K562 (cell line): ENCODE data around the gene MRPS15. TPM values are rescaled to one million over a fixed set of nuclear protein-coding genes. Genes with fewer than 3 reads are reported as not detected.
A peak's percentile ranks its signal among the peaks of the same experiment; 100 is the strongest.

ENCODE experiments used
- CBFA2T3 ChIP-seq: fragments of 450-650 bp; IDR thresholded peaks from 2 replicates; pipeline ENCODE4 v1.6.1; 2017
- CHCHD3 ChIP-seq: fragments of 250-450 bp; sonication (Bioruptor Pico); IDR thresholded peaks from 2 replicates; pipeline ENCODE4 v2.1.2; 2022; ENCODE audit warnings: mild to moderate bottlenecking
- ESRRA ChIP-seq: fragments of 450-650 bp; IDR thresholded peaks from 2 replicates; pipeline ENCODE4 v1.6.1; 2014; ENCODE audit warnings: low read depth, mild to moderate bottlenecking, moderate library complexity, borderline replicate concordance
- KHSRP ChIP-seq: fragments of 450-650 bp; IDR thresholded peaks from 2 replicates; pipeline ENCODE4 v1.6.1; 2017
- KLF16 ChIP-seq: IDR thresholded peaks from 2 replicates; pipeline ENCODE4 v1.6.1; 2016; ENCODE audit warnings: antibody characterized with exemption
- NR2C1 ChIP-seq, 2 experiments: fragments of 450-650 bp; IDR thresholded peaks; 2 replicates each; pipeline ENCODE4 v1.6.1; 2017; ENCODE audit warnings: mild to moderate bottlenecking in 2 of 2, antibody characterized with exemption in 1 of 2, inconsistent platforms in 1 of 2, missing compliant biosample characterization in 1 of 2, missing genetic modification characterization in 1 of 2
- PPARD ChIP-seq: fragments of 250-450 bp; sonication (Bioruptor Pico); IDR thresholded peaks from 2 replicates; pipeline ENCODE4 v1.8.0; 2022; ENCODE audit warnings: inconsistent platforms, mild to moderate bottlenecking, moderate library complexity
- SMARCB1 ChIP-seq: IDR thresholded peaks from 2 replicates; pipeline ENCODE4 v1.6.1; 2011; ENCODE audit warnings: improper control_type of control experiment, low read depth; ENCODE audit not compliant: insufficient read length
- SP1 ChIP-seq: sonication (generic); formaldehyde crosslinking; IDR thresholded peaks from 2 replicates; pipeline ENCODE4 v1.8.1; 2022; ENCODE audit warnings: mild to moderate bottlenecking, missing genetic modification reagents
- TOE1 ChIP-seq, 2 experiments: fragments of 450-650 bp in 1 of 2; sonication (generic) in 1 of 2; formaldehyde crosslinking in 1 of 2; IDR thresholded peaks; 2 replicates each; pipeline versions ENCODE4 v1.7.1 to v1.8.0; 2016 to 2022; ENCODE audit warnings: borderline replicate concordance in 2 of 2, mild to moderate bottlenecking in 2 of 2, antibody characterized with exemption in 1 of 2, inconsistent platforms in 1 of 2, low read depth in 1 of 2, missing genetic modification reagents in 1 of 2, moderate library complexity in 1 of 2
- ZBTB34 ChIP-seq: fragments of 250-450 bp; sonication (Bioruptor Pico); IDR thresholded peaks from 2 replicates; pipeline ENCODE4 v1.8.0; 2021; ENCODE audit warnings: mild to moderate bottlenecking, moderate library complexity
- ZBTB7A ChIP-seq: IDR thresholded peaks from 2 replicates; pipeline ENCODE4 v1.6.1; 2011; ENCODE audit warnings: low read depth, mild to moderate bottlenecking, low read length, moderate library complexity, borderline replicate concordance; ENCODE audit not compliant: control insufficient read depth
- ZHX1 ChIP-seq: fragments of 150-350 bp; conservative IDR thresholded peaks from 2 replicates; pipeline ENCODE4 v1.6.1; 2014; ENCODE audit warnings: low read length
- ZNF23 ChIP-seq: fragments of 250-450 bp; sonication (Bioruptor Pico); IDR thresholded peaks from 2 replicates; pipeline ENCODE4 v1.4.0; 2020; ENCODE audit warnings: mild to moderate bottlenecking
- ZNF407 ChIP-seq: fragments of 450-650 bp; IDR thresholded peaks from 2 replicates; pipeline ENCODE4 v1.6.1; 2016; ENCODE audit warnings: low read depth
- polyA plus RNA-seq, 8 experiments: library from polyadenylated mRNA; depleted of rRNA in 4 of 8; stranded (reverse) in 5 of 8; unstranded in 3 of 8; fragments of >200 nt; fragmentation: Nextera tagmentation in 2 of 8; fragmentation: Illumina TruSeq in 1 of 8; extraction: Ambion mirVana in 2 of 8; extraction: Trizol in 1 of 8; gene quantifications; 2 replicates each; pipeline versions ENCODE4 v1.2.1 to v1.2.3, GENCODE V29; 2011 to 2014; ENCODE audit warnings: inconsistent platforms in 1 of 8, missing spikeins in 1 of 8
- total RNA-seq, 7 experiments: library from RNA; depleted of rRNA in 6 of 7; stranded (reverse); fragments of >200 nt in 6 of 7; fragmentation: Illumina TruSeq in 2 of 7; extraction: Trizol in 2 of 7; gene quantifications; 2 replicates each; pipeline versions ENCODE4 v1.2.1 to v1.2.3, GENCODE V29; 2011 to 2021; ENCODE audit warnings: low replicate concordance in 1 of 7

MRPS15 gene
- total and polyA plus RNA-seq, 9 of the 15 experiments (the other 6 are each of a cell fraction or from before 2014, with no cell fraction given) = 62.9 to 286 (median 149) TPM

GRCh38 chr1:36463803-36464604 is at the start of gene MRPS15 (continued):
- TF ChIP-seq ZNF407 (peak; percentile 68; the same call in 1 of the 2 replicates), KHSRP (no peak), CBFA2T3 (peak; percentile 53), SP1 (peak; percentile 94), ZNF23 (CRISPR knock-in tag) (no peak), KLF16 (no peak), ZBTB34 (CRISPR knock-in tag) (no peak), NR2C1 (IDR thresholded peaks at IDR 0.05) (peak; percentile 95), NR2C1 (tag; IDR thresholded peaks at IDR 0.05) (peak; percentile 97), CHCHD3 (CRISPR knock-in tag) (no peak), TOE1 (IDR thresholded peaks at IDR 0.05; ENCODE audit: borderline replicate concordance) (peak; percentile 96), TOE1 (CRISPR knock-in tag; IDR thresholded peaks at IDR 0.05; ENCODE audit: borderline replicate concordance, low read depth) (no peak), ESRRA (peak; percentile 92), ZHX1 (no peak; the same call in 1 of the 2 replicates), PPARD (CRISPR knock-in tag) (no peak), ZBTB7A (peak; percentile 28; the same call in 1 of the 2 replicates), SMARCB1 (no peak)
